ENCODE results near the gene FTCD.

The FTCD gene

GRCh38 chr21:46096596-46097335 is 58.6 kb downstream of the FTCD start:
- in situ Hi-C loops (cut with MboI; ENCODE audit: low pct_unique_long_range_greater_than_20kb, low sequenced_read_pairs, unreplicated experiment): no loop called here
- no peak for DNase-seq (ENCODE audit: low spot score)
- TF ChIP-seq CTCF (IDR thresholded peaks at IDR 0.05; ENCODE audit: extremely low read depth, insufficient read depth, missing control alignments): no peak

DNA sequence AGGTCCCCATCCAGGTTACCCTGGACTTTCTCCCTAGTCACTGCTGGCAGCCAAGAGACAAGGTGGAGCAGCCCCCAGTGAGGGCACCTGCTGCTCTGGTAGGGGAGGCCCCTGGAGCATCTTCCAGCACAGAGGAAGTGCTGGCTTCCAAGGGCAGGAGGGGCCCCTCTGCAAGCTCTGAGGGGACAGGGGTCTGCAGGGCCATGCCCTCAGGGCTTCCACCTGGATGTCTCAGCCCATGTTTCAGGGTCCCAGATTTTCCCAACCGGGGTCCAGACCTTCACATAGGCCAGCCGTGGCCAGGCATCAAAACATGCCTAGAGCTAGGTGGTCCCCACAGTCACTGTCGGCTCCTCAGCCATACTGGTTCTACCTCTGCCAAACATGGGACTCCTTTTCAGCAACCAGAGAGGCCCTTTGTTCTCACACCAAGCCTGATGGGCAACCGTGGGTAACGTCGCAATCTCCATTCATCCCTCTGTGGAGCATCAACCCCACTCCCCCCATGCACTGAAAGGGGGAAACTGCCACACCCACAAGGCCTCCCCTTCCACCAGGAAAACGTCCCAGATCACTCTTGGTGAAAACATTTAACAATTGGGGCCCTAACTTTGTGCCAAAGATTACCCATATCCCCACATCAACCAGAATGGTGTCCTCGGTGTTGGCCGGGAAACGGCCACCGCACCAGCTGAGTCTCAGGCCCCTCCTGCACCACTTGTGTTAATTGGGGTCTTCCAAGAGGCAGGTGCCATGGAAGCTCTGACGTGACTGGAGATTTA is 59.4 kb downstream of the FTCD start:
- no peak for TF ChIP-seq CTCF (IDR thresholded peaks at IDR 0.05; ENCODE audit: extremely low read depth, insufficient read depth, missing control alignments)
- in situ Hi-C loops (cut with MboI; ENCODE audit: low pct_unique_long_range_greater_than_20kb, low sequenced_read_pairs, unreplicated experiment): no loop called here
- peak; percentile 15 for DNase-seq (ENCODE audit: low spot score)

- no peak for TF ChIP-seq CTCF (IDR thresholded peaks at IDR 0.05; ENCODE audit: extremely low read depth, insufficient read depth, missing control alignments)
- in situ Hi-C loops (cut with MboI; ENCODE audit: low pct_unique_long_range_greater_than_20kb, low sequenced_read_pairs, unreplicated experiment): no loop called here
- DNase-seq (ENCODE audit: low spot score): no peak
These were observed 60.2 kb downstream of the FTCD start for GRCh38 chr21:46095083-46095719.

- no peak for TF ChIP-seq CTCF (IDR thresholded peaks at IDR 0.05; ENCODE audit: extremely low read depth, insufficient read depth, missing control alignments)
- DNase-seq (ENCODE audit: low spot score): no peak
- in situ Hi-C loops (cut with MboI; ENCODE audit: low pct_unique_long_range_greater_than_20kb, low sequenced_read_pairs, unreplicated experiment): no loop called here
These were observed 60.8 kb downstream of the FTCD start for GRCh38 chr21:46094401-46095082.

DNA sequence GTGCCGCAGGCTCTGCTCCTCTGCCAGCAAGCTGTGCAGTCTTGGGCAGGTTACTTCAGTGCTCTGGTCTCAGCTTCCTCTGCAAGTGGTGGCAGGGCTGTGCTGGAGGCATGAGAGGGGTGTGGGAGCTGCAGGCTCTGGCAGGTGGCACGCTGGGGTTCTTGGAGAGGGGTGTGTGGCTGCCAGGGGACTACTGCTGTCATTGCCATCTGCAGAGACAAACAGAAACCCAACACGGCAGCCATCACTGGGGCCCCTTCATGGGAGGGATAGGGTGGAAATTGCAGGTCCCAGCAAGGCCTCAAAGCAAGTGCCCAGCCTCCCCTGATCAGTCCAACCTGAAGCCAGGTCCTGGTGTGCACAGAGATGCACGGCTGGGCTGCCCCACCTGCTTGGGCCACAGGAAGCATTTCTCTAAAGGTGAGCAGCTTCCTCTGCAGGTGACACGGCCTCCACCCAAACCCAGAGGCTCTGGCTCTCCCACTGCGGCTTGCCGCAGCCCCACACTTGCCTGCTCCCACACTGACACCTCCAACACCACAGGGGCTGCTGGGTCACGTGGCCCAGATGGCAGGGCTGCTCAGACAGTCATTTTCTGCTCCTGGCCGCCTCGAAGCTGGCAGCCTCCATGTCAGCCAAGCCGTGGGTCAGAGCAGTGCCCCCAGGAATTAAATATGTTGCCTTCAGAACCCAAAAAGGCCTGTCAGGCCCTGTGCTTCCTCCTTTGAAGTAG is 61.5 kb downstream of the FTCD start:
- in situ Hi-C loops (cut with MboI; ENCODE audit: low pct_unique_long_range_greater_than_20kb, low sequenced_read_pairs, unreplicated experiment): no loop called here
- no peak for DNase-seq (ENCODE audit: low spot score)
- TF ChIP-seq CTCF (IDR thresholded peaks at IDR 0.05; ENCODE audit: extremely low read depth, insufficient read depth, missing control alignments): no peak
